ENCODE measurements around the gene RANBP10. TPM values are rescaled to one million over a fixed set of nuclear protein-coding genes. Genes with fewer than 3 reads are reported as not detected.

Gene RANBP10
- total and polyA plus RNA-seq, 9 of the 15 experiments (the other 6 are each of a cell fraction or from before 2014, with no cell fraction given): 0.61 to 19.3 (median 5.9) TPM

GRCh38 chr16:67758006-67758405 lies 48.4 kb downstream of the RANBP10 start:
- Histone ChIP-seq H3K9me1 (ENCODE audit: control insufficient read depth, insufficient read depth, low read length) (peaks cover 3% of the 10 kb centered on the region), H3K9ac (ENCODE audit: insufficient read depth in 1 of 2, low read depth in 2 of 2, low read length in 2 of 2) (no peak overlapping the region), H3K9me3 (replicated peaks; ENCODE audit: control insufficient read depth, insufficient read depth, low read depth, low read length) (no peaks in the 10 kb centered on the region), H3K4me1 (replicated peaks in 1 of 2; ENCODE audit: control insufficient read depth in 2 of 2, insufficient read depth in 2 of 2, low read length in 2 of 2) (peaks cover 2 to 5% of the 10 kb centered on the region in 2 experiments; a peak in 4 of 5 replicates), H3K4me2 (ENCODE audit: insufficient read depth, low read length) (no peak overlapping the region), H3K27ac (ENCODE audit: extremely low read depth, low read depth, low read length) (no peak overlapping the region), H3K4me3 (no peak overlapping the region), H3K27me3 (ENCODE audit: control insufficient read depth in 2 of 2, insufficient read depth in 2 of 2, low read length in 2 of 2) (no peaks in the 10 kb centered on the region), H3K36me3 (ENCODE audit: control insufficient read depth, insufficient read depth, low read length) (peaks cover 7% of the 10 kb centered on the region; the same call in 1 of the 3 replicates), H2AFZ (ENCODE audit: low read depth, low read length) (no peak overlapping the region), H4K20me1 (replicated peaks; ENCODE audit: control insufficient read depth, insufficient read depth, low read length) (0 out of 2 replicates have a peak, but pooled peaks cover 4% of the 10 kb centered on the region), H3K79me2 (ENCODE audit: control insufficient read depth, insufficient read depth, low read length) (no peaks in the 10 kb centered on the region)
- DNase-seq (ENCODE audit: extremely low read depth in 1 of 4, low spot score in 3 of 4) (no peak), ATAC-seq (no peak), FAIRE-seq (no peak)
- BruUV-seq (replicated peaks): no TSS peak
- WGBS (ENCODE audit: insufficient coverage, low coverage, missing lambda C conversion rate): 63% methylated on average over 3 of the region's 3 CpGs
- ChIA-PET CTCF (ENCODE audit: low intra/inter-chr PET ratio) (no interaction called here), POLR2A (interaction anchor here (0.6 to 1.4 kb wide), 4 partner anchors 9 to 231 kb away, joined by 3 to 5 read pairs (median 4); no protein-coding TSS in a partner anchor)
- in situ Hi-C loops (cut with MboI): no loop called here
- intact Hi-C loops (cut with micrococcal nuclease): no loop called here
- TF ChIP-seq GMEB1 (CRISPR knock-in tag; IDR thresholded peaks at IDR 0.05): no peak
- TF ChIP-seq RBM22 (IDR thresholded peaks at IDR 0.05; ENCODE audit: low read depth, low read length, poor library complexity, severe bottlenecking): no peak
- no peak for TF ChIP-seq RBM39 (optimal IDR thresholded peaks at IDR 0.05; ENCODE audit: low read depth, low read length)
- no peak for TF ChIP-seq CAMTA2 (CRISPR knock-in tag; conservative IDR thresholded peaks at IDR 0.05)
- TF ChIP-seq ZNF592 (IDR thresholded peaks at IDR 0.05): no peak
- TF ChIP-seq CHD2 (IDR thresholded peaks at IDR 0.05; ENCODE audit: low read depth, low read length): no peak
- no peak for TF ChIP-seq ZNF77 (CRISPR knock-in tag; IDR thresholded peaks at IDR 0.05)
- no peak for TF ChIP-seq HBP1 (CRISPR knock-in tag; IDR thresholded peaks at IDR 0.05)
- no peak for TF ChIP-seq ELF1 (tag; IDR thresholded peaks at IDR 0.05)
- no peak for TF ChIP-seq CBX2 (IDR thresholded peaks at IDR 0.05; ENCODE audit: insufficient read depth, low read length, poor library complexity, severe bottlenecking)
- TF ChIP-seq DEAF1 (CRISPR knock-in tag; IDR thresholded peaks at IDR 0.05): no peak
- TF ChIP-seq RBM34 (IDR thresholded peaks at IDR 0.05; ENCODE audit: borderline replicate concordance, insufficient read depth, low read length): no peak
